HG03045 (cell line): ENCODE measurements around the gene EMP2.
"Not testable (repeated sequence)": the region's sequence is repeated elsewhere in the genome, so short reads cannot be mapped to it uniquely, and the experiment has no call there.

ENCODE experiments used
- ATAC-seq: cut with Tn5 transposase; IDR thresholded peaks from one replicate; pipeline ENCODE4 v1.9.1; 2021; ENCODE audit warnings: mild to moderate bottlenecking, moderate library complexity; ENCODE audit not compliant: unreplicated experiment

EMP2 gene

DNA sequence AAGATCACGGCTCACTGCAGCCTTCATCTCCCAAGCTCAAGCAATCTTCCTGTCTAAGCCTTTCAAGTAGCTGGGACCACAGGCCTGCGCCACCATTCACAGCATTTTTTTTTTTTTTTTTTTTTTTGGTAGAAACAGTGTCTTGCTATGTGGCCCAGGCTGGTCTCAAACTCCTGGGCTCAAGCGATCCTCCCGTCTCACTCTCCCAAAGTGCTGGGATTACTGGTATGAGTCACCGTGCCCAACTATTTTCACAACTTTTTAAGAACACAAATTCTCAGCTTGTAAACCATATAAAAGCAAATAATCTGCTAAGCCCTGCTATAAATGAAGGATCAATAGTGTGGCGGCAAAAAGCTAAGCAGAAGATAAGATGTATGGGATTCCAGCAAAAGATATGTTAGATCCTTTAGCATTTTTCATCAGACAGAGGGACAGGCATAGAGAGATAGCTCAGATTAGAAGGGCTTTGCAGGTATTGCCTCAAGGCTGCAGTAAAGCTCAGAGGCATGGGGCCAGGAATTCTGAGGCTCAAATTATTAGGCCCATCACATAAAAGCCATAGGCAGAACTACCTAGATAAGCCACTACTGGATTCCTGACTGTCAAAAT lies 55.1 kb downstream of the EMP2 start:
- no peak for ATAC-seq

GRCh38 chr16:10522966-10523365 lies 57.4 kb downstream of the EMP2 start:
- ATAC-seq, result no peak

- no peak for ATAC-seq
Observed at GRCh38 chr16:10521681-10522274, 58.6 kb downstream of the EMP2 start.

GRCh38 chr16:10520869-10521578 lies 59.4 kb downstream of the EMP2 start:
- no peak for ATAC-seq

DNA sequence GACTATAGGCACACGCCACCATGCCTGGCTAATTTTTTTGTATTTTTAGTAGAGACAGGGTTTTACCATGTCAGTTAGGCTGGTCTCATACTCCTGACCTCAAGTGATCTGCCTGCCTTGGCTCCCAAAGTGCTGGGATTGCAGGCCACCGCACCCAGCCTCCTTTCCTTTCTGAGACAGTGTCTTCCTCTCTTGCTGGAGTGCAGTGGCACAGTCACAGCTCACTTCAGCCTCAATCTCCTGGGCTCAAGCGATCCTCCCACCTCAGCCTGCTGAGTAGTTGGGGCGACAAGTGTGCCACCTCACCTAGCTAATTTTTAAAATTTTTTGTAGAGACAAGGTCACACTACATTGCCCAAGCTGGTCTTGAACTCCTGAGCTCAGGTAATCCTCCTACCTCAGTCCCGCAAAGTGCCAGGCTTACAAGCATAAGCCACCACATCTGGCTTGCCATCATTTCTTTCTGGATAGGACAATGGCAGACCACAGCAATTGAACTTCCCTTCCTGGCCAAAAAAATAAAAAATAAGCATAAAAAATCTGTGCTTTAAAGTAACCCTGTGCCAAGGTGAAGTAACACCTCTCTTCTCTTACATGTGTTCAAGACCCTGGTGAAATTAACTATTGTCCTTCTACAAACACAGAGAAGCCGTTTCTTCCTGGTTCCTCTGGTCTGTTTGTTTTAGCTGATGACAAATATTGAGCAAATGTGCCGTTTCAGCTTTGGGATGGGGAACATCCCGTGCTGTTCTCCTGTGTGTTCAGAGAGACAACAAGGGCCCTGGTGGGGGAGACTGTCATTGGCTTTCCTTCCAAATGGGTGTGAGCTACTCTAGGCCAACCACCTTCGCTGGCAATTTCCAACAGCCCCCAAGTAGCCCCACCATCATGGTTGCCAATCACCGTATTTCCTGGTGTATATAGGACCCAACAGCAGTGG lies 60.2 kb downstream of the EMP2 start:
- ATAC-seq, result no peak

DNA sequence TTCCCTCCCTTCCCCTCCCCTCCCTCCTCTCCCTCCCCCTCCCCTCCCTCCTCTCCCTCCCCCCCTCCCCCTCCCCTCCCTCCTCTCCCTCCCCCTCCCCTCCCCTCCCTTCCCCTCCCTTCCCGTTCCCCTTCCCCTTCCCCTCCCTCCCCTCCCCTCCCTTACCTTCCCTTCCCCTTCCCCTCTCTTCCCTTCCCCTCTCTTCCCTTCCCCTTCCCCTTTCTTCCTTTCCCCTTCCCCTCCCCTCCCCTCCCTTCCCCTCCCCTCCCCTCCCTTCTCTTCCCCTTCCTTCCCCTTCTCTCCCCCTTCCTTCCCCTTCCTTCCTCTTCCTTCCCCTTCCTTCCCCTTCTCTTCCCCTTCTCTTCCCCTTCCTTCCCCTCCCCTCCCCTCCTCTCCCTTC lies 61.1 kb downstream of the EMP2 start:
- ATAC-seq, result no peak

GRCh38 chr16:10518479-10519041 lies 61.8 kb downstream of the EMP2 start:
- no peak for ATAC-seq

DNA sequence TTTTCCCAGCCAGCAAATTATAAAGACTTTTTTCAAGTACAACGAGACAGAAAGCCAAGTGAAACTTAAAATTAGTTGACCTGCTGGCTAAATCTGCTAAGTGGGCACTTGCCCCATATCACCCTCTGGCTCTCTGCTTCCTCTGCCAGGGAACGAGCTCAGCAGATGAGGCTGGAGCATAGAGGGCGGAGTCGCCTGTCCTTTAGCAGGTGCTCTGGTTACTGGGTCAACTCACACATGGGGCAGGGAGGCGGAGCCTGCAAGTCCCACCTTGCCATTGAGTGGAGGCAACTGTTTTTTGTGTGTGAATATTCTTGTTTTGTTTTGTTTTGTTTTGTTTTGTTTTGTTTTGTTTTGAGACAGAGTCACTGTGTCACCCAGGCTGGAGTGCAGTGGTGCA lies 62.5 kb downstream of the EMP2 start:
- no peak for ATAC-seq

DNA sequence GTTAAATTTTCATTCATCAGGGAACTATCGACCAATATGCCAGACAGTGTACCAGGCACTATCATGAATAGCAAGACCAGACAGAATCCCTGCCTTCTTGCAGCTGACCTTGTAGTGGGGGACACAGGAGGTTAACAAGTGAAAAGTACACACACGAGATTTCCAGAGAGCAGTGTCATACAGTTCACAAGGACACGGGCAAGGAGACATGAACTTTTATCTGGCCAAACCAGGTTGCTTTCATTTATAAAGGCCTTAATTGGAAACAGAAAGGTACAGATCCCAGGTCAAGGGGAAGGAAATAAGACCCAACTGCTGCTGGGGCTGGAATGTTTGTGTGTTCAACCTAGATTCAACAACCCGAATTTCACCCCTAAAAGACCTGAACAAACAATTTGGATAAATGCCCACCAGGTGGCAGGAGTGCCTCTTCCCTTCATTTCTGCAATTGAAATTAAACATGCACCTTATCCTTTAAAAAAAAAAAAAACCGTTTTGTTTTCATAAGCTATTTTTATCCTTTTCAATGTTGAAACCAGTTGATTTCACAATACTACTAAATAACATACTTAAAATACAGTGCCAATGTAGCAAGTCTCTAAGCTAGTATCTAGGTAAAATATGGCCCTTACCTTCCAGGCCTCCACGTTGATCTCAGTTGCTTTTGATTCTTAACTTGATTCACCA lies 65.9 kb downstream of the EMP2 start:
- ATAC-seq, result no peak

DNA sequence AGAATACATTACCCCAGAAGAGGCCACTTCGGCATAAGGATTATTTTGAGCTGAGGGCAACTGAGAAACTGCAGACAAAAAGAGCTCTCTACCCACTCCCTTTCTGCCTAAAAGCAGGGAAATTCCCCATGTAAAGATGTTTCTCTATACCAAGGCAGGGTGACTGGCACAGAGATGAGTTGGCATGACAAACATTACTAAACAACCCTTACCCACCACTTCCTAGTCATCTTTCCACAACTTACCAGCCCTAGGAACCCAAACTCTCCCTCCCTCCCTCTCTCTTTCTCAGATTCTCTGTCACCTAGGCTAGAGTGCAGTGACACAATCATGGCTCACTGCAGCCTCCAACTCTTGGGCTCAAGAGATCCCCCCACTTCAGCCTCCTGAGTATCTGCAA lies 68.6 kb downstream of the EMP2 start:
- no peak for ATAC-seq

DNA sequence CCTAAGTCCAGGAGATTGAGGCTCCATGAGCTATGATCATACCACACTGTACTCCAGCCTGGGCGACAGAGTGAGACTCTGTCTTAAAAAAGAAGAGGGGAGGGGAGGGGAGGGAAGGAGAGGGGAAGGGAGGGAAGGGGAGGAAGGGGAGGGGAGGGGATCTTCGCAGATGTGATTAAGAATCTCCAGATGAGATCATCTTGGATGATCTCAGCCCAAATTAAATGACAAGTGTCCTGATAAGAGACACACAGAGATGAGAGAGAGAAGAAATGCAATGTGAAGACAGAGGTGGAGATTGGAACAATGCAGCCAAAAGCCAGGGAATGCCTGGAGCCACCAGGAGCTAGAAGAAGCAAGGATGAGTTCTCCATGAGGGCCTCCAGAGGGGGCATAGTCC lies 70.1 kb downstream of the EMP2 start:
- ATAC-seq, result no peak

DNA sequence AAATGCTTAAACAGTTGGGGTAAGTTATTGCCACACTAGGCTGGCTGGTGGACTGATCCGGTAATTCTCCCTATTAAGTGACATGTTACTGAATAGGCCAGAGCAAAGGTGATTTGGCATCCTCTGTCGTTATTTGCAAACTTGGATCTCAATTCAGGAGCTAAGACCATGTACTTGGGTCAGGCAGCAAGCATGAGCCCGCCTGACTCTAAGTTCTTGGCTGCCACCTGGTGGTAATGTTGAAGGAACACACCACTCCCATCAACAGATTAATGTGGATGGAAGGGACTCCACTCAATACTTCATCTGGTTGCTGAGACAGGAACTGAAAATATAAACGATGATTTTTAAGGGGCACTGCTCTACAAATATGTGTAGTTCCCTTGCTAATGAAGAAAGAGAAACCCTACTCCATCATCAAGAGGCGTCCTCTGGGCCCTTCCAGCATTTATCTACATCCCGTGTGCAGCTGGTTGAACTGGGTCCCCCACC lies 70.8 kb downstream of the EMP2 start:
- peak; percentile 69 for ATAC-seq

GRCh38 chr16:10505286-10505685 lies 75.1 kb downstream of the EMP2 start:
- ATAC-seq, result not testable (repeated sequence)

DNA sequence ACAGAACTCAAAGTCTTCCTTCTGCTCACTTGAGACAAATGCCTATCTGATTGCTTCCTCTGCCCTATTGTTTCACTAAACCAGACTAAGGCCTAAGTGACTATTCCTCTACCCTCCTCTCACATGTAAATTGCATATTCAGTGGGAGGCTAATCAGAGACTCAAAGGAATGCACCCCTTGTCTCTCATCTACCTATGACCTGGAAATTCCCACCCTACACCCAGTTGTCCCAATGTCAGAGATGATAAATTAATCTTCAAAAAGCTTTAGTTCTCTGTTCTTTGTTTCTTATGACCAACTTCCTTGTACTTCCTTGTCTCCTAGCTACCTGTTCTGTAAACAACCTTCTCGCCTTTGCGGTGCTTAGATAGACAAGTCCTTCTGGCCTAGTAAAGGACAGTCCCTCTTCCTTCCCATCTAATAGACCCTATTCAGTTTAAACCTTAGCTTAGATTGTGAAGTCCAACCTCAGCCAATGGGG lies 76.0 kb downstream of the EMP2 start:
- ATAC-seq, result no peak

DNA sequence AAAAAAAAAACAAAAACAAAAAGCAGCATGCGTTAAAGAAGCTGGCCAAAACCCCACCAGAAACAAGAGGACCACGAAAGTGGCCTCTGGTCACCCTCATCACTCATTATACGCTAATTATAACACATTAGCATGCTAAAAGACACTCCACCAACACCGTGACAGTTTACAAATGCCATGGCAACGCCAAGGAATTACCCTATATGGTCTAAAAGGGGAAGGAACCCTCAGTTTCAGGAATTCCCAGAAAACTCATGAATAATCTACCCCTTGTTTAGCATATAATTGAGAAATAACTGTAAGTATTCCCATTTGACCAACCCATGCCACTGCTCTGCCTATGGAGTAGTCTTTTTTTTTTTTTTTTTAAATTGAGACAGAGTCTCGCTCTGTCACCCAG lies 77.6 kb downstream of the EMP2 start:
- ATAC-seq, result no peak

DNA sequence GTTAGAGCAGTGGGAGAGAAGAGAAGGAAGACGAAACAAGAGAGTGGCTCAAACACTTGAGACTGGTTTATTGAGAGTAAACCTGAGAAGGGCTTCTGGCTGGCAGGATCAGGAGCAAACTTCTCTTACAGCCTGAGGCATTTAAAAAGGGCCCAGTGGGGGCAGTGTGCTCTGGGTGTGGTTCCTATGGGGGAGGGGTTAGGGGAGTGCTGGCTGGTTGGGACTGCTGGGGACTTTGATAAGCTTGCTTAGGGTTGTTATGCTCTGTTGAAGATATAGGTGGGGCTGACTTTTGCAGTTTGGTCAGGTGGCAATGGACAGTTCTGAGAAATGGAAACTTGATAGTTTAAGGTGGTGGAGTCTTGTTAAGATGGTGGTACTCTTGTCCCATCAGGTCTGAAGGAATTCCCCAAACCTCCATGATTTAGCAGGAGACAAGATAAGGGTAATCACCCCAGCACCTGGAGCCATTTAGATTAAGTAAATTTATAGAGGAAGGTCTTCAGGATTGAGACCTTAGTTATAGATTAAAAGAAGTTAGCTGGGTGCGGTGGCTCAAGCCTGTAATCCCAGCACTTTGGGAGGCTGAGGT lies 79.3 kb downstream of the EMP2 start:
- ATAC-seq, result no peak

GRCh38 chr16:10500582-10500981 lies 79.8 kb downstream of the EMP2 start:
- ATAC-seq, result no peak

GRCh38 chr16:10497132-10498101 lies 83.0 kb downstream of the EMP2 start:
- no peak for ATAC-seq

DNA sequence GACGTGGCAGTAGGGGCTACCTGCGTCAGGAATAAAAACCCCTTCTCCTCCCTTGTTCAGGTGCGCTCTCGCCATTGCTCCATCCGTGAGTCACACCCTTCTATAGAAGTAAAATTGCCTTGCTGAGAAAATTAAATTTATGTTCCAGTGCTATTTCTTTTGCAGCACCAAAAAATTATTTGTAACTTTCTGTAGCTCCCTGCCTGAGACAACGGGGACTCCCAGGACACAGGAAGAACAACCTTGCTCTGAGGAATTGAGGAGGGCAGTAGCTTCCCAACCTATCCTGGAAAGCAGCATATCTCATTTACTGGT lies 85.4 kb downstream of the EMP2 start:
- ATAC-seq, result no peak
